NCI-H2196 (cell line): ENCODE data around the gene LBR.
A peak's percentile ranks its signal among the peaks of the same experiment; 100 is the strongest.
"Not testable (repeated sequence)": the region's sequence is repeated elsewhere in the genome, so short reads cannot be mapped to it uniquely, and the experiment has no call there.

ENCODE experiments used
- DNase-seq: peaks from one replicate; lab custom pipeline; 2025; ENCODE audit not compliant: unreplicated experiment; lab: John Stamatoyannopoulos, UW

LBR gene

DNA sequence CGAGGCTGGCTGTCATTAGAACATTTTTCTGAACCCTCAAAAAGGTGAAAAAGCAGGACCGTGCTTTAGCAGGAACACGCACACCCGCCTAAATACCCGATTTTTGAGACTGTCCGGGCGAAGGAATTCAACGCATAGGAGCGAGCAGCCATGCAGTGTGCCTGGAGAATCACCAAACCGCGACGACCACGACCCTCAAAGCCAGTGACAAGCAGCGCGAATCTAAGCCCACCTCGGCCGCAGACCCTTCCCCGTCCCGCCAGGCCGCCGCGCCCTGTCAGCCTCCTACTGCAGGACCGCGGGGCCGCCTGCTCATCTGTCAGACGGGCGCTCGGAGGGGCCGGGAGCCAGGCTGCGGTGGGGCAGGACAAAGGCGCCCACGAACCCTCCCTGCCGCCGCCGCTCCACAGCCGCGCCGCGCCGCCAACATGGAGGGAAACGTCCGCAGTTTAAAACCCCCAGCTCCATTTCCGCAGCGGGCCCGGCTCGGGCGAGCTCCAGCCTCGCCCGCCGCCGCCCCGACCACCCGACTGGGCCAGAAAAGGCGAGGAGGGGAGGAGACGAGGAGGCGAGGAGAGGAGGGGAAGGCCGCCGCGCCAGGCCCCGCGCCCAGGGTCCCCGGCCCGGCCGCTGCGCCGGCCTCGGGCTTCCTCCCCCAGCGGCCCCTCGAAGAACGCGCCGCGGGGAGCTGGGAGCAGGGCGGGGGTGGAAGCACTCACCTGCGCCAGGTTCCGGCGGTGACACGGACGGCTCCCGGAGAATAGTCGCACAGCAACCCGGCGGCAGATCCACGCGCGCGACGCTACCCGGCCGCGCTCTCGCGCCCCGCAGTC is at the start of gene LBR:
Gene LBR (minus strand): TSS at position 804 of the 833 bp plus-strand sequence. CDS start 3,963 bp downstream, outside the sequence.
- DNase-seq: no peak

DNA sequence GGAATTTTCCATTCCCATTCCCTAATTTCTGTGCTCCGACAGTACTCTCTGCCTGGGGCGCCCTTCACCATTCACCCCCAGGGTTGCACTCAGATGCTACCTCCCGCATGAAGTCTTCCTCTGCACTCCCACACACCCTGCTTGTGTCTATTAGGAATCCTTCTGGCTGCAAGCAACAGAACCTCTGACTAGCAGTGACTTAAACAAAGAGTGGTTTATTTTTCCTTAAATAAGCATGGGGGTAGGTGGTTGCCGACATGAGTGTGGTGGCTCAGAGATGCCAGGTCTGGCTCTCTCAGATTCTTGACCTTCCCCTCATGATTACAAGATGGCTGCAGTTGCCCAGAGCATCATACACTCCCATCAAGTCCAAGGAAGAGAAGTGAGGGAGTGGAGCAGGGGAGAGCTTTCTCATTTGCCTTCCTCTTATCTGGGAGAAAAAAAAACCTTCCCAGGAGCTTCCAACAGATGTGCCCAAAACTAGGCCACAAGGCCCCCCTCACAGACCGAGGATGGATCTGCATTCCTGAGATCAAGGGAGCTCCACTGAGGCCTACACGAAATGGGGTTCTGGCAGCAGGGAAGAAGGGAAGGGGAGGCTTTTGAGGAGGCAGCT is 49.6 kb upstream of the LBR start:
- no peak for DNase-seq

DNA sequence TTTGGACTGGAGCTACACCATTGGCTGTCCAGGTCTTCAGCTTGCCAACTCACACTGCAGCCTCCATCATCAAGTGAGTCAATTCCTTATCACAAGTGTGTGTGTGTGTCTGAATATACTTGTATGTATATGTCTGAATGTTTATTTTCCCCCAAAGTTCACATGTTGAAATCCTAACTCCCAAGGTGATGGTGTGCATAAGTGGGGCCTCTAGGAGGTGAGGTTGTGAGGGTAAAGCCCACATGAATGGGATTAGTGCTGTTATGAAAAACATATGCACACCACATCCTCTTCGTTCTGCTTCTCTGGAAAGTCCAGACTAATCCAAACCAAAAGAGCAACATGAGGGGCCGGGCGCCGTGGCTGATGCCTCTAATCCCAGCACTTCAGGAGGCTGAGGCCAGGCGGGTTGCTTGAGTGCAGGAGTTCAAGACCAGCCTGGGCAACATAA is 48.7 kb upstream of the LBR start:
- no peak for DNase-seq

DNA sequence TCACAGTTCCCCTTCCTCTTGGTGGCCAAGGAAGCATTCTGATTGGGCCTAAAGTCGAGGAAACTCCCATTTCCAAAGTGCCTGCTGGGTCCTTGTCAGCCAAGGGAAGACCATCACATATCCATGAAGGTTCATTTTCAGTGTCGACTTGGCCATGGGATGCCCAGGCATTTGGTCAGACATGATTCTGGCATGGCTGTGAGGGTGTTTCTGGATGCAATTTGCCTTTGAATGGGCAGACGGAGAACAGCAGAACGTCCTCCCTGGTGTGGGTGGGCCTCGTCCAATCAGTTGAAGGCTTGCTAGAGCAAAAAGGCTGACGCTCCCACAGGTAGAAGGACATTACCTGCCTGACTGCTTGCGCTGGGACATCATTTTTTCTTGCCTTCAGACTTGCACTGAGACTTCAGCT is 48.3 kb upstream of the LBR start:
- no peak for DNase-seq

DNA sequence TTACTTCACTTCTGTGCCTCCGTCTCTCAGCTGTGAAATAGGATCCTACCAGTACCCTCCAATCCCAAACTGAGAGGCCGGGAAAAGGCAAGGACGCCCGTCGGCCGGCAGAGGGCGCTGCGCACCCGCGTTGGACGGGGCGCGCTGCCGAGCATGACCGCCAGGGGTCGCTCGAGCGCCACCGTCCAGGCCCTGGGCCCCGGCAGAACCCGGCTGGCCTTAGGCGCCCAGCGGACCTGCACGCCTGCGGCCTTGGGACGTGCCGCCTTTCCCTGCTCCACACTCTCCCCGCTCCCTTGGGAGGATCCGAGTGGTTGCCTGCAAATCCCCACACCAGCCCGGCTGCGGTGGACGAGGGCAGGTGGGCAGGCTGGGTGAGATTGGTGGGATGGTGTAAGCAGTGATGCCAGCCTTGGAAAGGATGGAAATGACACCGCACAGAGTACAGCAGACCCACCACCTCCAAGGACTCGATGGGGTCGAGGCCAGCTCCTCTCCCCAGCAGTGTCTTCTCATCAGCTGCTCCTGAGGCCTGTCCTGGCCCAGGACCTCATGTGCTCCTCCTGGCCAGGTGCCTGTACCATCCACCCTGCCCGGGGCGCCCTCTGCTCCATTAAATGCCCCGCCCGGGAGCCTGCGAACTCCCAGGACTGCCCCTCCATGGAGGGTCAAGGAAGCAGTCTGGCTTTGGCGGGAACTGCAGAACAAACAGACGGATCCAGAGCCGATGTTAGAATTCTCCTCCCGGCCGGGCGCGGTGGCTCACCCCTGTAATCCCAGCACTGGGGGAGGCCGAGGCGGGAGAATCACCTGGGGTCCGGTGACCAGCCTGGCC is 47.4 kb upstream of the LBR start:
- DNase-seq: peak; percentile 78

DNA sequence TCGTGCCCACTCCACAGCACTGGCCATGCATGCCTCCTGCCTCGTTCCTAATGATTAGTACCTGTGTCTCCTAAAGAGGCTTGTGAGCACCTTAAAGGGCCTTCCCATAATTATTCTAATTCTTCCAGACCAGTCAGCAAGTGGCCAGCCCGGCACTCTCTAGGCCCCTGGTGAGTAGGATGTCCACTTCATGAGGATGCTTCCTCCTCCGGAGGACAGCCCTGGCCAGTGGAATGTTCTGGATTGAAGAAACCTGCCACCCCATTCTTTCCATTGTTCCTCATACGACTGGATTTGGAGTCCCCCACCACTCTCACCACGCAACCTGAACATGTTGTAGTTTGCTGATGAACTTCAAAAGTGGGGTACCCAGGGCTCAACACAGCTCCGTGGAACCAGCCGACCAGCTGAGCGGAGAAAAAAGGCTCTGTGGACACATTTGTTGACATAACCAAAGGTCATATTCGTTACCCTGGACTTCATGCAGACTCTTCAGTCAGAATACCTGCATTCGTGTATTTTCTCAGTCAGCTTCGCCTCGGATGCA is 46.7 kb upstream of the LBR start:
- DNase-seq: no peak

DNA sequence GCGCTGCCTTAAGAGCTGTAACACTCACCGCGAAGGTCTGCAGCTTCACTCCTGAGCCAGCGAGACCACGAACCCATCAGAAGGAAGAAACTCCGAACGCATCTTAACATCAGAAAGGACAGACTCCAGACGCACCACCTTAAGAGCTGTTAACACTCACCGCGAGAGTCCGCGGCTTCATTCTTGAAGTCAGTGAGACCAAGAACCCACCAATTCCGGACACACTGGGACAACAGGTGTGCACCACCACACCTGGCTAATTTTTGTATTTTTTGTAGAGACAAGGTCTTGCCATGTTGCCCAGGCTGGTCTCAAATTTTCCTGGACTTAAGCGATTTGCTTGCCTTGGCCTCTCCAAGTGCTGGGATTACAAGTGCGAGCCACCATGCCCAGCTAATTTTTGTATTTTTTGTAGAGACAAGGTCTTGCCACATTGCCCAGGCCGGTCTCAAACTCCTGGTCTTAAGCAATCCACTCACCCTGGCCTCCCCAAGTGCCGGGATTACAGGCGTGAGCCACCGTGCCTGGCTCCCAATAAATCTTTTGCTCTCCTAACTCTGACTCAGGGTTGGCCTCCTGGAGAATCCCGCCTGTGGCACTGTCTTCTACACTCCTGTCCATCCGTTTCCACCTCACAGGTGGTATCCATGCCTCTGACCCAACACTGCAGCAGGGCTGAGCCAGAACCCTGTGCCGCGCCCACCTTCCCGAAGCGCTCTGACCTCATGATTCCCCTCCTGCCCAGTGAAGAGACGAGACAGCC is 46.0 kb upstream of the LBR start:
- not testable (repeated sequence) for DNase-seq

DNA sequence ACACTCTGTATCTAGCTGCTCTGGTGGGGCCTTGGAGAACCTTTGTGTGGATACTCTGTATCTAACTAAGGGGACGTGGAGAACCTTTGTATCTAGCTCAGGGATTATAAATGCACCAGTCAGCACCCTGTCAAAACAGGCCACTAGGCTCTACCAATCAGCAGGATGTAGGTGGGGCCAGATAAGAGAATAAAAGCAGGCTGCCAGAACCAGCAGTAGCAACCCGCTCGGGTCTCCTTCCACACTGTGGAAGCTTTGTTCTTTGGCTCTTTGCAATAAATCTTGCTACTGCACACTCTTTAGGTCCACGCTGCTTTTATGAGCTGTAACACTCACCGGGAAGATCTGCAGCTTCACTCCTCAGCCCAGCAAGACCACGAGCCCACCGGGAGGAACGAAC is 45.4 kb upstream of the LBR start:
- not testable (repeated sequence) for DNase-seq

DNA sequence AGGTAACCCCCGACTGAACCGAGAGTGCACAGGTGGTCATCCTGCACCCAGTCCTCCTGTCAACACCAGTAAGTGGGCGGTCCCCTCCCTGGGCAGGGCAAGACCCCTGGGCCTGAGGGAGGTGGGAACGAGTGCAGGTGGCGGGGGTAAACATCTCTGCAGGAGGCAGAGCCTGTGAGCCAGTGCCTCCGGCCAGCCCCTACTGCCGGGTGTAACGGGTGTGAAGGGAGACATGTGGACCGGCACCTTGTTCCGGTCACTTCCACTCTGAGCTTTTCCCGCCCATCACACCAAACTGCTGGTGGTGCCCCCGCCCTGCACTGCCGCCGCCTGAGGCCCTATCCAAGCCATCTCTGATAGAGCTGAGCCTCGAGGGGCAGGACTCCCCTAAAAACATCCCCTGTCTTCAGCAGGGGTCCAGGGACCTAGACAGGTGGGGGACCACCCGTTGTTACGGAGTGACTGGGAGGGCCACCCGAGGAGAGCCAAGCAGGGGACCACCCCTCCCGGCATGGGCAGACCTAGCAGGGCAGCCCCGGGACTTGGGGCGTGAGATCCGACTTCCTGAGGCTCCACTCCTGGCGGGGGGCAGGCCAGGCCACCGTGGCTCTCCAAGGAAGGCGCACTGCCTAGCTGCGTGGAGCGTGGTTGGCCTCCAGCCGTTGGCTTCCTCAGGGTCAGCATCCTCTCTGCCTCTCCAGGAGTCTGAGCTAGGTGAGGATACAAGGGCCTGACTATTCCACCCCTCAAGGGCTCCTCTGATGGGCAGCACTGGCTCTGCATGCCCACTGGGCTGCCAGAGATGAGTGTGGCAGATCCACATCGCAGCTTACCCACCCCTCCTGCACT is 43.8 kb upstream of the LBR start:
- no peak for DNase-seq

DNA sequence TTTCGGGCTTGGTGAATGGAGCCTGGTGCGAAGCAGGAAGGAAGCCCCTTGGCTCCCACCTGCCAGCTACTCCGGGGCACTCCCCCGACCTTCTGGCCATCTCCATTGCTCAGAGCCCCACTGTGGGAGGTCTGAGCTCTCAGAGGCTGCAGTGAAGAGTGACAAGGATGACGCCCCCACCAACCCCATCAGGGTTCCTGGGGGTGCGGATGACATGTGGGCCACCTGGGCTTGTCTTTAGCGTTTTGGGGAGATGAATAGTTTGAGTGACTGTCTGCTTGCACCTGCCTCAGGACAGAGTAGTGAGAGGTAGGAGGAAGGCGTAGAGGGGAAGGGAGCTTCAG is 43.2 kb upstream of the LBR start:
- no peak for DNase-seq

DNA sequence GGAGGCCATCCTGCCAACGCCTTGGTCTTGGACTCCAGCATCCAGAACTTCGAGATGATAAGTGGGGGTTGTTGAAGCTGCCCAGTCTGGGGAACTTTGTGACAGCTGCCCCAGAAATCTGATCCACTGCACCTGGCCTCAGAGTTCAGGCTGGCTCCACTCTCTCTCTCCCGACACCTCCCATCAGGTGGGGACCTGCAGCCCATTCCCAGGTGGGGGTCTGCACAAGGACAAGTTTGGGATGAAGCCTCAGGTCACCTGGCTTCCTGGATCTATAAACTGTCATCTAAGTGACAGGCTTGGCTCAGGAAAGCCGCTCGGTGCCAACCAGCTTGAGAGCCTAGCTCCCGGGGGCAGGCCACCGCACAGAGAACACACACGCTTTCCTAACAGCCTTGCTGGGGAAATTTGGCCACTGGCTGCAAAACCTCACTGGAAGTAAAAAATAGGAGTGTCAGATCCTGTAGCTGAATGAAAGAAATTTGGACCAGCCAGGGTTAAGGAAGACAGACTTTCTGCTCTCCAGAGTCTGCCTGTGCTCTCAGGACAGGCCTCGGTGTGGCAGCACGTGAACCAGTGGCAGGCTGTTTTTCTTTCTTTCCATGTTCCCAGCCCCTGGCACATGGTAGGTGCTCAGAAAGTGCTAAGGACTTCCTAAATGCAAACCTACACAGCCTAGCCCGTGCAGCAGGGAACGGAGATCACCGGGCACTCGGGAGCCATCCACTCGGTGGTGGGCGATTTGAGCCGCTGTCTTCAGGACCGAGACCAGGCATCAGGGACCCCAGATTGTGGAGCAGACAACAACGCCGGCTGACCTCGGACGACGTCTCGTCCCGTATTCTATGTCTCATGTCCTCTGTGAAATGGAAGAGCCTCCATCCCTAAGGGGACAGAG is 42.6 kb upstream of the LBR start:
- DNase-seq: no peak

DNA sequence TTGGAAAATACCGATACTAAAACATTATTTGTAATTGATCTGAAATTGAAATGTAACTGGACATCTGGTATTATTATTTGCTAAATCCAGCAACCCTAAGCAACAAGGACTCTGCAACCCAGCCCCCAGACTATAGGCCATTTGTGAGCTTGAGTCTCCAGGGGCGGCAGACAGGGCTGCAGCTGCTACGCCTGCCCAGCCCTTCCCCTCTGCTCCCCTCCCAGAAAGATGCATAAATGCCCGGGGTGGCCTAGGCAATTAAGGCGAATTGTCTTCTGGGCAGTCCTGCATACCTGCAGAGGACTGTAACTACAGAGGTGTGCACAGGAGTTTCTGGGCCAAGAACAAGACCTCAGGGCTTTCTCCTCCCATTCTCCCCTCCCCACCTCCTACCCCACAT is 41.2 kb upstream of the LBR start:
- no peak for DNase-seq

DNA sequence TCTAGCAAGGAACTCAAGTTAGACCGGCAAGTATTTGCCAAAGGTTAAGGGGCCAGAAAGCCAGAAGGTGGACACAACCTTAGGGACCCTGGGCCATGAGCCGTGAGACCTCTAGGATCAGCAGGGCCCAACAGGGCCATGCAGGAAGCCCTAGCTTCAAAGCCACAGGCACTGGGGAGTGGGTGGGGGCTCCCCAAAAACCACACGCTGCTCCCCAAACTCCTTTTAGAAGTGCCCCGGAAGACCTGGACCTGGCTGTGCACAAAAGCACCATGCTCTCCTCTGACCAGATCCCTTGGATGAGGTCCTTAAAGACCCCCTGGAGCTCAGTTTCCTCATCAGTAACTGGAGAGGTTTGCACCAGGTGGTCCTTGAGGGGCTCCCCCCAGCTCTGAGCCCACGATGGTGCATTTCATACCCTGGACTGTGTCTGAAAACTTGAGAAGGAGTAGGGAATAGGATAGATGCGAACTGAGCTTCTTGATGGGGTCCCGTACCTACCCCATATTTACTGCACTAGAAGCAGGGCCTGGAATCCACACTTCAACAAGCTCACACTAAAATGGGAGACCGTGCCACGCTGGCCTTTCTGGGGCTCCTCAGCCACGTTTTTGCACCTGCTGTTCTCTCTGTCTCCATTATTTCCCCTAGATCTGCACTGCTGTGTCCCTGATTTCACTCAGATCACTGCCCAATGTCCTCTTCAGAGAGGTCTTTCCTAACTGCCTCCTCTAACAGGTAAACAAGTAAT is 40.6 kb upstream of the LBR start:
- DNase-seq: no peak

DNA sequence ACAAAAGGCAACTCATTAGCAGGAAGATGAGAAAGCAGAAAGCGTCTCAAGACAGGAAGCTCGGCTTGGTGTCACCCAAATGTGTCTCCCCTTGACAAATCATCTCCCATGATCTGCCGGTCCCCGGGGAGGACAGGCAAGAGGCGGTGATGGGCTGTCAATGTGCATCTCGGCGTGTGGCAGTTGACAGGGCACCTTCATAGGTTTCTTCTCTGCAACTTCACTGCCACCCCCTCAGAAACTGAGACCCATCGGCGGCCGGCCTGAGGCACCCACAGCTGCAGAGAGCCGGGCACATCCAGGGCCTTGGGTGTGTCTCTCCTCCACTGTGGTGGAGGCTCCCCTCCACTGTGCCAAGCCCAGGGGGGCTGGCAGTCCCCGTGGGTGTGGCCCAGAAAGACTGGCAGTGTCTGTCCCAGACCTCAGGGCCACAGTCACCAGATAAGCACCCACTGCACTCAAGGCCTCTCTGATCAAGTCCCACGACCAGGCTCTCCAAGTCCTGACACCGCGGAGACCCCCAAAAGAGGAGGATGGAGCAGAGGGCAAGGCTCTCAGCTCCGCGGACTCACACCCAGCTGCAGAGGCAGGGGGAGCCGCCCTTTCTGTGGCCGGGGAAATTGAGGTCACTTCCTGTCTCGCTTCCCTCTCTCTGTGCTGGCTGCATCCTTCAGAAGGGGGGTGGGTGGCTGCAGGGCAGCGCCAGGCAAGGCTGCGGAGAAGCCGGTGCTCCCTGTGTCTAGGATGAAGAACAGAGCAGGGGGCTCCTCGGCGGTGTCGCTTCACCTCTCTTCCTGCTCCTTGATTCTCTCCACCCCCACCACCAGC is 39.6 kb upstream of the LBR start:
- DNase-seq: no peak

DNA sequence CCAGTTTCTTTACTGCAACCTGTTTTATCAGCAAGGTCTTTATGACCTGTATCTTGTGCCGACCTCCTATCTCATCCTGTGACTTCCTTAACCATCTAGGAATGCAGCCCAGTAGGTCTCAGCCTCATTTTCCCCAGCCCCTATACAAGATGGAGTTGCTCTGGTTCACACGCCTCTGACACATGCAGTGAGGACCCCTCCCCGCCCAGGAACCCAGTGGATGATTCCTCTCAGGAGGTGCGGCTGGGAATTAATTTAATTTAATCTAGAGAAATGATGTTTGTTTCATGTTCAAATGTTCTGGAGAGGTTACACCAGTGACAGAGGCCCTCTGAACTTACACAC is 39.0 kb upstream of the LBR start:
- no peak for DNase-seq

DNA sequence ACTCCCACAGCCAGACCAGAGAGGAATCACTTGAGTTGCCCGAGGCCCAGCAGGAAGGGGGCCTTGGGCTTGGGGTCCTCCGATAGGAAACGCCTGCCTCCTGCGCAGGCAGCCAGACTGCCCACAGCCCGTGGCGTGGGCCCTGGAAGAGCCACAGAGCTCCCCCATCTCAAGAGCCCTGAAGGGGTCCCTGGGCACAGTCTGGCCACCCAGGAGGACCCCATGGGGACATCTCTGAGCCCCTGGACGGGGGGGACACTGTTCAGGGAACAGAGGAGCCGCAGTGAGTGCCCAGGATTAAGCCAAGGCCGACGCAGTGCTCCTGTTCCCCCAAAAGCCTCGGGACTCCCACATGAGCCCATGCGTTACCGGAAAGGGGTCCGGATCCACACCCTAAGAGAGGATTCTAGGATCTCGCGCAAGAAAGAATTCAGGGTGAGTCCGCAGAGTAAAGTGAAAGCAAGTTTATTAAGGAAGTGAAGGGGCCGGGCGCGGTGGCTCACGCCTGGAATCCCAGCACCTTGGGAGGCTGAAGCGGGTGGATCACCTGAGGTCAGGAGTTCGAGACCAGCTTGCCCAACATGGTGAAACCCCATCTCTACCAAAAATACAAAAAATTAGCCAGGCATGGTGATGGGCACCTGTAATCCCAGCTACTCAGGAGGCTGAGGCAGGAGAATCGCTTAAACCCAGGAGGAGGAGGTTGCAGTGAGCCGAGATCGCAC is 38.1 kb upstream of the LBR start:
- DNase-seq: no peak
